Erythroblast (primary cell): ENCODE measurements around the gene JAK2.
"Not testable (repeated sequence)": the region's sequence is repeated elsewhere in the genome, so short reads cannot be mapped to it uniquely, and the experiment has no call there.

ENCODE experiments used
- DNase-seq, 2 experiments: peaks; one replicate each; lab custom pipeline; 2025; lab: John Stamatoyannopoulos, UW
- GATA1 ChIP-seq: IDR thresholded peaks from 2 replicates; pipeline ENCODE4 v1.6.1; 2011; ENCODE audit warnings: low read depth, mild to moderate bottlenecking, control low read depth, low read length, moderate library complexity
- POLR2A ChIP-seq: IDR thresholded peaks from 2 replicates; pipeline ENCODE4 v1.6.1; 2011; ENCODE audit warnings: mild to moderate bottlenecking, low read length

Gene JAK2

GRCh38 chr9:4984621-4985385 lies at the start of gene JAK2:
JAK2 (plus strand) TSS chr9:4985272; CDS start chr9:5021988, 36,716 bp downstream.
- DNase-seq = peak; percentile 94 to 96
- TF ChIP-seq POLR2A = peak; percentile 95
- no peak for TF ChIP-seq GATA1

DNA sequence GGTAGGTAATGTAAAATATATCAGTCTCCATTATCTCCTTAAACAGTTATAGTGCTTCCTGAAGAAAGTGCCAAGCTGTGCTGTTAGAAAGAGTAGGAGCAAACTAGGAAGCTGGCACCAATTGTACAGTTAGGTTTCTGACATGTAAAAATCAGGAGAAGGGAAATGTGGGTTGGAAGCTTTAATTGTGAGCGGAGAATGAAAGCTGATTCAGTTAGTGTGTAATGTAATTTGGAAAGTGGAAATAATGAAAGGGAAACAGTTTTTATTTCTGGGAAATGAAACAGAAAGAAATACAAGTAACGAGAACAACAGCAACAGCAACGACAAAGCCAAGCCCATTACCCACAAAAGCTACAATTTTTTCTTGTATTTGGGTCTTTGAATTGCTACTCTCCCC lies 48.8 kb upstream of the JAK2 start:
- no peak for TF ChIP-seq GATA1
- no peak for DNase-seq

DNA sequence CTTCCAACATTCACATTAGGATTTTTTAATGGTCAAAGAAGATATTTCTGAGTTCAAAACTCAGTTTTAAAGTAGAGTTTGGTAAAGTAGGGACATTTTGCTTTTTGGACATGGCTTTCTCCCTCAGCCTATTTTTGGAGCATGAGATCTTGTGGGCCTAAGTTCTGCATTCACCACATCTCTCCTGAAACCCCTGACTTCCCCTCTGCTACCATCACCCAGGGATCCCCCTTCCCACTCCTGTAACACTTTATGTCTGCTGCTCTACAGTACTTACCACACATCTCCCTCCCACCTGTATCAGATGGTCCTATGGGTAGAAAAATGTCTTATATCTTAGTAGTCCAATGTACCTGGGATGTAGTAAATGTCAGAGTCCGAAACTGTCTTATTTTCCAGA lies 48.2 kb upstream of the JAK2 start:
- DNase-seq = no peak
- TF ChIP-seq POLR2A = no peak
- no peak for TF ChIP-seq GATA1

DNA sequence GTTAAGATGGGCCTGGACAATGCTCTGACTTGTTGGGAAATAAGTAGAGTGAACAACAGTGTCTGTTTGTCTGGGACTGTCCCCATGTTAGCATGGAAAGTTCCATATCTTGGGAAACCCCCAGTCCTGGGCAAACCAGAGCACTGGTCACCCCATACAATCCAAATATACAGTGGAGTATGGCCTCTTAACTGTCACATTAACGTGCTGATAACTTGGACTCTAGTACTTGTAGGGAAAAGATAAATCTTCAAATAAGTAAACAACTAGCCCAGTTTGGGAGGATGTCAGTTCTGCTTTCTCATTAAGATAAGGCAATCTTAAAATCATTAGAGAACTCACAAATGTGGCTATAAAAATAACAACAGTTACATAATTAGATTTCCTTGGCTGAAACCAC lies 47.6 kb upstream of the JAK2 start:
- no peak for TF ChIP-seq POLR2A
- no peak for TF ChIP-seq GATA1
- peak; percentile 48 to 59 for DNase-seq

DNA sequence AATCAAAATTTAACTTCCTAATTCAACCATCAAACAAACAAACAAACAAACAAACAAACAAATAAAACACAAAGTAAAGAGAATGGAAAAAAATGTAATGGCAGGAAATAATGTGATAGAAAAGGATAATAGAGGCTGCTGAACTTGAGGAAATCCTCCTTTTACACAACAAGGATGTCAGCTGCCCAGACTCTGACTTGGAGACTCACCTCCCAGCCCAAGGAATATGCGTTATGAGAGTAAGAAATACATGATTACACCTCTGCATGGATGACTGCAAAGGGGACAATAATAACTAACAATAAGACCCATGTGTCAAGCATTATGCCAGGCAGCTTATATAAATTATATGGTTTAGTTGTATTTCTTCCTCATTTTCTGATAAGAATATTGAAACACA lies 46.6 kb upstream of the JAK2 start:
- no peak for DNase-seq
- no peak for TF ChIP-seq GATA1
- TF ChIP-seq POLR2A = no peak

DNA sequence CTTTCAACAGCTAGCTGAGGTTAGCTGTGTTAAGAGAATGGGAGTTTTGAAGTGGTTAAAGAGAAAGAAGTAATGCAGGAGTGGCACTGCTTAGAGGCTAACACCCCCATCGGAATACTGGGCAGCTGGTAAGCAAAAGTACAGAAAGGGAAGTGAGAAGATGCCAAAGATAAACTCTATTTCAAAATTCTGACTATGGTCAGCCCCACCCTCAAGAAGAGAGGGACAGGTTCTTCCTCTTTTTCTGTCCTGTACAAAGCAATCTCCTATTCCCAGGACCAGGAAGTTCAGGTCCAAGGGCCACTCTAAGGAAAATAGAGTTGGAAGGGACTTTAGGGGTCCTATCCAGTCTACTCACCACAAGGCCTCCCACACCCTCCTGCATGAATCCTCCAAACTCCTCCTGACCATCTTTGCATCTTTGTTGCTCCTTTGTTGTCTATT lies 45.9 kb upstream of the JAK2 start:
- peak in 1 of 2 experiments; percentile 27 for DNase-seq
- TF ChIP-seq POLR2A (no peak), GATA1 (no peak)

DNA sequence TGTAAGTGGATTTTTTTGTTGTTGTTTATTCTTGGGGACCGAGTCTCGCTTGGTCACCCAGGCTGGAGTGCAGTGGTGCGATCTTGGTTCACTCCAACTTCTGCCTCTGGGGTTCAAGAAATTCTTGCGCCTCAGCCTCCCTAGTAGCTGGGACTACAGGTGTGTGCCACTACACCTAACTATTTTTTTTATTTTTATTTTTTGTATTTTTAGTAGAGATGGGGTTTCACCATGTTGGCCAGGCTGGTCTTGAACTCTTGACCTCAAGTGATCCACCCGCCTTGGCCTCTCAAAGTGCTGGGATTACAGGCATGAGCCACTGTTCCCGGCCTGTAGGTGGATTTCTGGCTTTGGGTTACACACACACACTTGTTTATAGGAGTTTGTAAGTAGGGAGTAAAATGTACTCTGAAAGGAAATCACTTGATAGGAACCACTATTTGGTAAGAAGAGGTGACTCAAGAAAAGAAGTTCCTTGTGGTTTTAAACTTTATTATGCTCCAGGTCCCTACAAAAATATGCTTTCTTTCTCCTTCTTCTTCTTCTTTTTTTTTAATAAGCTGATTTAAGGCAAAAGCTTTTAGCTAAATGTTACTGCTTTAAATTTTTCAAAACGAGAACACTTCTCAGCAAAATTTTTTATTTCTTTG lies 42.9 kb upstream of the JAK2 start:
- not testable (repeated sequence) for DNase-seq

- TF ChIP-seq GATA1 (no peak), POLR2A (no peak)
- DNase-seq = no peak
These were observed 41.7 kb upstream of the JAK2 start for GRCh38 chr9:4943346-4943745.

DNA sequence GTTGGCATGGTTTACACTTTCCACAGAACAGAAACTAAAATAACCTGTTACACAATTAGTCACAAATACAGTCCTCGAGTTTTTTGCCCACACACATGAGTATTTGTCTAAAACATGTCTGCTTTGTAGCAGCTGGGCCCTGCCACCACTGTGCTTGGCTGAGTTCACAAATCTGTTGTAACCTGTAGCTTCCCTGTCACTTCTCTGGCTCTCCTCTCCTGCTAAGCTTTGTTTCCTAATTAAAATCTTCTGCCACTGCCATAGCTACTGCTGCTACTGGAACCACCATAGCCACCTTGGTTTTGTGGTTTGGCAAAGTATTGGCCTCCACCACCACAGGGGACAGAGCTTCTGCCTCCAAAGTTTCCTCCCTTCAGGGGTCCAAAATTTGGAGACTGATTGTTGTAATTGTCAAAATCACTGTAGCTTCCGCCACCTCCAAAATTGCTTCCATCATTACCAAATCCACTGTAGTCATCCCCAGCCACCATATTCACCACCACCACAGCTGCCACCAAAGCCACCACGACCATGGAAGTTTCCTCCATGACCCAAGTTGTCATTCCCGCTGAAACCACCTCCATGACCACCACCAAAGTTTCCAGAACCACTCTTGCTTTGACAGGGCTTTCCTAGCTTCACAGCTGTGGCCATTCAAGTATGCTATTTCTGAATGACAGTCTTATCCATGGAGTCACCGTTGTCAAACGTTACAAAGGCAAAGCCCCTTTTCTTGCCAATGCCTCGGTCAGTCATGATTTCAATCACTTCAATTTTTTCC lies 40.5 kb upstream of the JAK2 start:
- not testable (repeated sequence) for DNase-seq

DNA sequence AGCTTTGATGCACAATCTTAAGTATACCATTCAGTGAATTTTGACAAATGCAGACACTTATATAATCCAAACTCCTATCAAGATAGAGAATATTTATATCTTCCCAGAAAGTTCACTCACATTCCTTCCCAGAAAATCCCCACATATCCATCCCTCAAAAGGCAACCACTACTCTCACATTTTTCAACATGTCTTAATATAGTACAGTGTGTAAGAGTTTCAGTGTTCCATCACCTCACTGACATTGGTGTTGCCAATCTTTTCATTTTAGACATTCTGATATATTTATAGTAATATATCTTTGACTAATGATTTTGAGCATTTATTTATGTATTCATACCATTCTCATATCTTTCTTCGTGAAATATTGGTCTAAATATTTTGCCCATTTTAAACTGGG lies 38.1 kb upstream of the JAK2 start:
- no peak for DNase-seq
- TF ChIP-seq GATA1 (no peak), POLR2A (no peak)

GRCh38 chr9:4955836-4956235 lies 29.2 kb upstream of the JAK2 start:
- DNase-seq = no peak

GRCh38 chr9:4959031-4959430 lies 26.0 kb upstream of the JAK2 start:
- no peak for TF ChIP-seq POLR2A
- TF ChIP-seq GATA1 = no peak
- peak; percentile 44 to 54 for DNase-seq

More at GRCh38 chr9:4955836-4956235, 29.2 kb upstream of the JAK2 start:
- TF ChIP-seq POLR2A = no peak
- no peak for TF ChIP-seq GATA1

DNA sequence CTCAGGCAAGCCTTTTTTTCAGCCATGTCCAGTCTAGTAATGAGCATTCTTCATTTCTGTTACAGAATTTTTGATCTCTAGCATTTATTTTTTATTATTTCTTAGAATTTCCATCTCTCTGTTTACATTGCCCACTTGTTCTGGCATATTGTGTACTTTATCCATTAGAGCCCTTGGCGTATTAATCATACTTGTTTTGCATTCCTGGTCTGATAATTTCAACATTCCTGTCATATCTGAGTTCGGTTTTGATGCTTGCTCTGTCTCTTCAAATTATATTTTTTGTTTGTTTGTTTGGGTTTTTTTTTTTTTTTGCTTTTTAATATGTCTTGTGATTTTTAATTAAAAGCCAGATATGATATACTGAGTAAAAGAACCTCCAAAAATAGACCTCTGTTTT lies 23.0 kb upstream of the JAK2 start:
- TF ChIP-seq GATA1 (no peak), POLR2A (no peak)

GRCh38 chr9:4964540-4964939 lies 20.5 kb upstream of the JAK2 start:
- DNase-seq = no peak
- TF ChIP-seq GATA1 (no peak), POLR2A (no peak)

More for the DNA sequence above, 23.0 kb upstream of the JAK2 start:
- no peak for DNase-seq
